GM20431 (cell line): ENCODE results near the gene CNIH2.
"Not testable (repeated sequence)": the region's sequence is repeated elsewhere in the genome, so short reads cannot be mapped to it uniquely, and the experiment has no call there.

Experiments used
- in situ Hi-C: fragments of 300-500 bp; cut with MseI, MboI; formaldehyde crosslinking; loops from one replicate; pipeline ENCODE4 v1.15.0; 2020; ENCODE audit warnings: low sequenced_read_pairs; ENCODE audit not compliant: unreplicated experiment

The CNIH2 gene

GRCh38 chr11:66277471-66278362, at the start of gene CNIH2:
Gene CNIH2 (plus strand): TSS chr11:66278175. CDS start chr11:66278457, 282 bp downstream.
- in situ Hi-C loops: no loop called here

GRCh38 chr11:66228521-66228920, 49.5 kb upstream of the CNIH2 start:
- in situ Hi-C loops: no loop called here

- in situ Hi-C loops: no loop called here
These were observed 47.8 kb upstream of the CNIH2 start for GRCh38 chr11:66230156-66230555.

GRCh38 chr11:66230978-66231377, 47.0 kb upstream of the CNIH2 start:
- in situ Hi-C loops: no loop called here

GRCh38 chr11:66231561-66231960, 46.4 kb upstream of the CNIH2 start:
- in situ Hi-C loops: no loop called here

GRCh38 chr11:66232769-66233168, 45.2 kb upstream of the CNIH2 start:
- in situ Hi-C loops: no loop called here

- in situ Hi-C loops: no loop called here
These were observed 44.7 kb upstream of the CNIH2 start for GRCh38 chr11:66233301-66233700.

GRCh38 chr11:66235141-66235540, 42.8 kb upstream of the CNIH2 start:
- in situ Hi-C loops: no loop called here

- in situ Hi-C loops: no loop called here
These were observed 40.1 kb upstream of the CNIH2 start for GRCh38 chr11:66237867-66238266.

- in situ Hi-C loops: no loop called here
These were observed 39.1 kb upstream of the CNIH2 start for GRCh38 chr11:66238786-66239413.

GRCh38 chr11:66239511-66239910, 38.5 kb upstream of the CNIH2 start:
- in situ Hi-C loops: no loop called here

GRCh38 chr11:66239998-66240780, 37.8 kb upstream of the CNIH2 start:
- in situ Hi-C loops: no loop called here

GRCh38 chr11:66240781-66241136, 37.2 kb upstream of the CNIH2 start:
- in situ Hi-C loops: no loop called here

GRCh38 chr11:66242095-66242765, 35.7 kb upstream of the CNIH2 start:
- in situ Hi-C loops: no loop called here

GRCh38 chr11:66243782-66244535, 34.0 kb upstream of the CNIH2 start:
- in situ Hi-C loops: no loop called here

GRCh38 chr11:66247295-66247694, 30.7 kb upstream of the CNIH2 start:
- in situ Hi-C loops: no loop called here

GRCh38 chr11:66247801-66248200, 30.2 kb upstream of the CNIH2 start:
- in situ Hi-C loops: no loop called here

- in situ Hi-C loops: no loop called here
These were observed 29.1 kb upstream of the CNIH2 start for GRCh38 chr11:66248903-66249302.

GRCh38 chr11:66251809-66252208, 26.2 kb upstream of the CNIH2 start:
- in situ Hi-C loops: no loop called here

GRCh38 chr11:66253081-66253480, 24.9 kb upstream of the CNIH2 start:
- in situ Hi-C loops: not testable (repeated sequence)
